HS-27A (cell line): ENCODE results near the gene CDK5.

Experiments used
- DNase-seq: peaks from one replicate; pipeline ENCODE4 v3.0.0-alpha.2; 2012; ENCODE audit warnings: low read depth, missing footprints

CDK5 gene

GRCh38 chr7:151073990-151074389 is 16.3 kb upstream of the CDK5 start:
- DNase-seq = no peak

DNA sequence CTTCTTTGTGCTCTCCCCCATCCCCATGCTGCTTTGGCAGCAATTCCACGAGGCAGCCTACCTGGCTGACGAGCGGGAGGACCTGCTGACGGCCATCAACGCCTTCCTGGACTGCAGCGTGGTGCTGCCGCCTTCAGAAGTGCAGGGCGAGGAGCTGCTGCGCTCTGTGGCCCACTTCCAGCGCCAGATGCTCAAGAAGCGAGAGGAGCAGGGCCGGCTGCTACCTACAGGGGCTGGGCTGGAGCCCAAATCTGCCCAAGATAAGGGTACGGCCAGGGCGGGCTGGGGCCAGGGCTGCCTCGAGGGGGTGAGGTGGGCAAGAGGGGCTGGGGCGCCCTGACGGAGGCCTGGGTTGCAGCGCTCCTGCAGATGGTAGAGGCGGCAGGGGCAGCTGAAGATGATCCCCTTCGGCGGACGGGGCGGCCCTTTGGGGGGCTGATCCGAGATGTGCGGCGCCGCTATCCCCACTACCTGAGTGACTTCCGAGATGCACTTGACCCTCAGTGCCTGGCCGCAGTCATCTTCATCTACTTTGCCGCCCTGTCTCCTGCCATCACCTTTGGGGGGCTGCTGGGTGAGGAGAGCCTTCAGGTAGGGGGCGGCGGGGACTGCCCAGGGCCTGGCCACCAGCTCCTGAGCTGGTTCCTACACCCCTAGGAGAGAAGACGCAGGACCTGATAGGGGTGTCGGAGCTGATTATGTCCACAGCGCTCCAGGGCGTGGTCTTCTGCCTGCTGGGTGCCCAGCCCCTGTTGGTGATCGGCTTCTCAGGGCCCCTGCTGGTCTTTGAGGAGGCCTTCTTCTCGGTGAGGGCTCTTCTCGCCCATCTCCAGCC is 13.6 kb upstream of the CDK5 start:
- DNase-seq = no peak

GRCh38 chr7:151070574-151070960 is 12.9 kb upstream of the CDK5 start:
- DNase-seq = no peak

DNA sequence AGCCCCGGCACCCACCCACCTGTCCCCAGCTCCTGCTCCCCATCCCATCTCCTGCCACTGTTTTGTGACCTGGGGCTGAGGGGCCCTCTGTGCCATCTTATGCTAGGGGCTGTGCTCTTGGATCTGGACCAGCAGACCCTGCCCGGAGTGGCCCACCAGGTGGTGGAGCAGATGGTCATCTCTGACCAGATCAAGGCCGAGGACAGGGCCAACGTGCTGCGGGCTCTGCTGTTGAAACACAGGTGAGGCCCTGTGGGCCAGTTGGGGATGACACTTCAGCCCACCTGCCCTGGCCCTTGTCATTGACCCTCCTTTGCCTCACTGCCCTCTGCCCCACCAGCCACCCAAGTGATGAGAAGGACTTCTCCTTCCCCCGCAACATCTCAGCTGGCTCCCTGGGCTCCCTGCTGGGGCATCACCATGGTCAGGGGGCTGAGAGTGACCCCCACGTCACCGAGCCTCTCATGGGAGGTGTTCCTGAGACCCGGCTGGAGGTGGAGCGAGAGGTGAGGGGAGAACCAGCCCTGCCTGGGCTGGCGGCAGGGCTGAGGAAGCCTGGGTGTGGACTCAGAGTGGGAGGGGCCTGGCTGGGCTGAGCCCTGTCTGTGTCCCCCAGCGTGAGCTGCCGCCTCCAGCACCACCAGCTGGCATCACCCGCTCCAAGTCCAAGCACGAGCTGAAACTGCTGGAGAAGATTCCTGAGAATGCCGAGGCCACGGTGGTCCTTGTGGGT is 12.3 kb upstream of the CDK5 start:
- DNase-seq = no peak

GRCh38 chr7:151068069-151068773 is 10.5 kb upstream of the CDK5 start:
- DNase-seq = no peak

GRCh38 chr7:151066273-151066974 is 8.7 kb upstream of the CDK5 start:
- no peak for DNase-seq

GRCh38 chr7:151065516-151065915 is 7.8 kb upstream of the CDK5 start:
- no peak for DNase-seq

DNA sequence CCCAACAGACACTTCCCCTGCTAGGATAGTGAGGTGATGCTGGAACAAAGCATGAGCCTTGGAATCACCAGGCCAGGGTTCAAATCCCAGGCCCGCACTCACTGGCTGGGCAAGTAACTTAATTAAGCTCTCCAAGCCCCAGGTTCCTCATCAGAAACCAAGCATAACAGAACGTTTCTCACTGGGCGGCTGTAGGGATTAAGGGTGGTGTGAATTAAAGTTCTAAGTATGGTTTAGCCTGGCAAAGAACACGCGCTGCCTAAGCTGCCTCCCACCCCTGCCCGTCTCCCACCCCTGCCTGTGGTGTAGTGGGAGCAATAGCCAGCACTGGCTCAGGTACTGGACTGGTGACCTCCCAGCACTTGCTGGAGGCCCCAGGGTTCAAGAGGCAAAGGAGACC is 7.3 kb upstream of the CDK5 start:
- DNase-seq = no peak

- no peak for DNase-seq
These were observed 6.8 kb upstream of the CDK5 start for GRCh38 chr7:151064454-151064853.

DNA sequence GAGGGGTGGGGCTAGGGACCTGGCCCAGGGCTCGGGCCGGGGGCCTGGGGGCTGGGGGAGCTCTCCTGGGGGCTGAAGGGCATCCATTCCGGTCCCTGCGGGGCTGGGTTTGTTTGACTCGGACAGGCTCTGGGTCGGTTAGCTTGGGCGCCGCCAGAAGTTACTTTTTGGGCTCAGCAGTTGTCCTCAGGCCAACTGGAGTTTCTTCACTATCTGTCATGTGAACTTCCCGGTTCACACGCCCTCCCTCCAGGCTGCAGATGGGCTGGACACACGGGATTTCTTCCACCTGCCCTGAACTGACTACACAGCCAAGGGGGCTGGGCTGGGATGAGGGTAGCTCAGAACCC is 5.5 kb upstream of the CDK5 start:
- no peak for DNase-seq

DNA sequence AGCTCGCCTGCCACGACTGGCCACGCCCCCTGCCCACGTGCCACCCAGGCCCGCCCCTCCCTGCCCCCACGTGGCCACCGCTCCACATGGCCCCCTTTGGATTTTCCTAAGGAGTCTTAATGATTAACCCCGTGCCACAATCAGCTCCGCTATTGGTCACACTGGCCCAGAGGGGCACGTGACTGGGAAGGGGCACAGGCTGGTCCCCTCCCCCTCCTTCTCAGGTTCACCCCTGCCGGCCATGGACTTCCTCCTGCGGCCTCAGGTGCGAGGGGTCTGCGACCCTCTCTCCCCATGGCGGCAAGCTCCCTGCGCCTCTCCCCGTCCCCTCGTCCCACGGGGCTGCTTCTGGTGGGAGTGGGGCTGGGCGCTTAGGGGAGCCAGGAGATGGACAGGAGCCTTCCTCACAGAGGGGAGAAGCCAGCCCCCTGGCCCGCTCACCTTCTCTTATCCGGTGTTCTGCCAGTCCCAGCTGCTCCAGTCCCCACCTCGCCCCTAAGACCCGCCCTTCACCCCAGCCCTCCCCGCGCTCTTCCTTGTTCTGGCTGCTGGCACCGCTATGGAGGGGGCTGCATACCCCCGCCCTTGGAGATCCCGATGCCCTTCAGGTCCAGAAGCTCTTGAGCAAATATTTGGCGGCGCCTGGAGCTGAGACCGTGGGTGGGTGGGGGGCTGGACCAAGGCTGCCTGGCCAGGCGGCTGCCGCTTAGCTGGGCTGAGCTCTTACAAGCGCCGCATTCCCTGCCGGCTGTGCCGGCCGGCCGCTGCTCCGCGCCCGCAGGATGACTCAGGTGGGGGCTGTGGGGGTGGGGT is 4.9 kb upstream of the CDK5 start:
- no peak for DNase-seq

- no peak for DNase-seq
These were observed 4.4 kb upstream of the CDK5 start for GRCh38 chr7:151062111-151062398.

DNA sequence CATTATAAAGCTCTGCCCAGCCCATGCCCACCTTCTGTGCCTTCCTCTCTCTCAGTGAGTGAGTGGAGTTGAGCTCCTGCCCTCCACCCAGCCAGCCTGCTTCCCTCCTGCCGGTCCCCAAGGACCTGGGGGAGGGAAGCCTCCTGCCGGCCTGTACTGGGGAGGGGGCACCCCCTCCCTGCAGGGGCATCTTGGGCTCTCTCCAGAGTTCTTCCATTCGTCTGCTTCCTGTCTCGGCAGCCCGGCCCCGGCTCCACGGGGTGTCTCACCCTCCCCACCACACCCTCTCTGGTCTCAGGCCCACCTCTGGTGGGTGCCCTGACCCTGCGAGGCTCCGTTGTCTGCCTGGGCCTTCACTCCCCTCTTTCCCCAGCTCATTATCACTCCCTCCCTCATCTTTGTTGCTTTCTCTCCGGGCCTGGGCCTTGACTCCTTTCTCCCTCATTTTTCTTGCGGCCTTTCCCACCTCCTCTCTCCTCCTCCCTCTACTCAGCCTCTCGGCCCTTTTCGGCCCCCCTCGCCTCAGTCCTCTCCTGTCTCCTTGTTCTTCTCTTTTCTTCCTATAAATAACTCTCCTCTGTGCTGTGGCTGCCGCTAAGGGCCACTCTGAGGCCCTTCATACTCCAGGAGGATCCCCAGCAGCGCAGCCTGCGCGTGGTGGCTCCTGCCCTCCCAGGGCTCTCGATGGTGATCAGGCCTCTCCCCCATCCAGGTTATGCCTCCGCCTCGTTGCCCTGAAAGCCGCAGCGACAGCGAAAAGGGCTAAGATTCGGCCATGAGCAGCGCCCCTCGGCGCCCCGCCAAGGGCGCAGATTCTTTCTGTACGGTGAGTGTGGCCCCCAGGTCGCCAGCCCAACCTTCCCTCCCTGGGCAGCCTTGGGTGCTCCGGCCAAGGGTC is 3.8 kb upstream of the CDK5 start:
- DNase-seq = no peak

- DNase-seq = no peak
These were observed 2.9 kb upstream of the CDK5 start for GRCh38 chr7:151060416-151061212.

- no peak for DNase-seq
These were observed 2.4 kb upstream of the CDK5 start for GRCh38 chr7:151060113-151060415.

GRCh38 chr7:151059367-151060112 is 1.8 kb upstream of the CDK5 start, which contains the start of gene SLC4A2:
Gene SLC4A2, plus strand, starts transcription at chr7:151059589. Its CDS starts 2,399 bp downstream, at chr7:151061988.
- DNase-seq = no peak

GRCh38 chr7:151058781-151059366 is 1.2 kb upstream of the CDK5 start:
- DNase-seq = no peak

DNA sequence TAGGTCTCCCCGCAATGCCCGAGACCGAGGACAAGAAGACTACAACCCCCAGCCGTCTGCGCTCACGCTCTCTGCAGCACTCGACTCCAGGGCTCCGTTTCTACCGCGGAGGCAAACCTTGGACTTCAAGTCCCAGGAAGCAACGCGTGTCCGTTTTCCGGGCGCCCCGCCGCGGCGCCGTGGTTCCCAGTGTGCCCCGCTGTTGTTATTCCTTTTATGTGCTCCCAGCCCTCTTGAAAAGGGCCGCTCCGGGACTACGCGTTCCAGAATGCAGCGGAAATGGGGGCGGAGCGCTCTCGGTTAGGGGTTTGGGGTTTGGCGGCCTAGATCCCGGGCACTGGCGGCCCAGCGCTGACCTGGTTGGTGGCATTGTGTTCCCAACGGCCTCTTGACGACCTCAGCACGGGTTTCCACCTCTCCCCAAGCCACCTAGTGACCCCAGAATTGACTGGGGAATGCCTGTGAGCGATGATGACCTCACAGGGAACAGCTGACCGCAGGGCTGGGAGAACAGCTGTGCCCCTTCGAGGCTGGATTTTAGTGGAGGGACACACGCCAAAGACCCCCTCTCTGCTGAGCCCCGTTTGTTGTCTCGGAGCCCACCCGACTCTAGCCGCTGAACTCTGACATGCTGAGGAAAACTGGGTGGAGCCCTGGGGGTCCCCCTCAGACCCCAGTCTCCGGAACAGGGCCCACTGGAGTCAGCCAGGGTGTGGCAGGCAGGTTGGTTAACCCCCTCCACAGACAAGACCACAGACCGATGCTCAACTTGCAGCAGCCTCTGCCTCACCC is 488 bp upstream of the CDK5 start:
- peak; percentile 86 for DNase-seq
